Effector CD4-positive, alpha-beta T cell (primary cell): ENCODE measurements around the gene MARK3.

Source experiments
- DNase-seq: peaks from one replicate; pipeline ENCODE4 v3.0.0-alpha.2; 2020

The MARK3 gene

GRCh38 chr14:103367995-103368394, 17.2 kb upstream of the MARK3 start:
- no peak for DNase-seq

- DNase-seq = no peak
Observed at GRCh38 chr14:103370087-103370486, 15.1 kb upstream of the MARK3 start.

- DNase-seq = no peak
Observed at GRCh38 chr14:103372017-103372416, 13.2 kb upstream of the MARK3 start.

- DNase-seq = no peak
Observed at GRCh38 chr14:103372552-103373304, 12.5 kb upstream of the MARK3 start.

GRCh38 chr14:103374121-103374520, 11.1 kb upstream of the MARK3 start:
- no peak for DNase-seq

- no peak for DNase-seq
Observed at GRCh38 chr14:103377522-103378037, 7.6 kb upstream of the MARK3 start.

GRCh38 chr14:103378038-103378854, 7.0 kb upstream of the MARK3 start:
- DNase-seq = no peak

GRCh38 chr14:103380719-103381377, 4.4 kb upstream of the MARK3 start:
- DNase-seq = no peak

GRCh38 chr14:103382376-103382775, 2.8 kb upstream of the MARK3 start:
- no peak for DNase-seq

- no peak for DNase-seq
Observed at GRCh38 chr14:103384450-103385151, 614 bp upstream of the MARK3 start.

GRCh38 chr14:103385929-103386712, 906 bp downstream of the MARK3 start:
- DNase-seq = peak; percentile 32

GRCh38 chr14:103386713-103387329, 1.6 kb downstream of the MARK3 start:
- DNase-seq = no peak

- DNase-seq = no peak
Observed at GRCh38 chr14:103388664-103389063, 3.4 kb downstream of the MARK3 start.

- DNase-seq = no peak
Observed at GRCh38 chr14:103390605-103391004, 5.4 kb downstream of the MARK3 start.

- peak; percentile 47 for DNase-seq
Observed at GRCh38 chr14:103391048-103391447, 5.8 kb downstream of the MARK3 start.

- no peak for DNase-seq
Observed at GRCh38 chr14:103392106-103392505, 6.9 kb downstream of the MARK3 start.

GRCh38 chr14:103392572-103392971, 7.4 kb downstream of the MARK3 start:
- DNase-seq = no peak

- no peak for DNase-seq
Observed at GRCh38 chr14:103393070-103393469, 7.9 kb downstream of the MARK3 start.

GRCh38 chr14:103393676-103394626, 8.7 kb downstream of the MARK3 start:
- DNase-seq = no peak

GRCh38 chr14:103395244-103395643, 10.0 kb downstream of the MARK3 start:
- no peak for DNase-seq
